IMR-90 (cell line): Measurements from ENCODE around the gene KBTBD6. TPM values are rescaled to one million over a fixed set of nuclear protein-coding genes. Genes with fewer than 3 reads are reported as not detected.

Experiments
- ATAC-seq: fragments of 200-7000 bp; cut with Tn5 transposase; 2 replicates; pipeline ENCODE4 v1.9.1; 2020; ENCODE audit warnings: low read depth, mild to moderate bottlenecking, moderate library complexity
- BruUV-seq: library from RNA; stranded (reverse); fragments of 400-500 nt; replicated peaks from 2 replicates; lab custom pipeline; 2021; lab: Mats Ljungman, UMichigan
- CTCF ChIA-PET: fragments of 300-600 bp; formaldehyde crosslinking; extraction: SDS; loops from one replicate; lab custom pipeline; 2021; ENCODE audit warnings: antibody characterized with exemption; lab: Yijun Ruan, JAX
- POLR2A ChIA-PET: fragments of 300-600 bp; sonication (Branson Sonifier 250); formaldehyde crosslinking; loops from one replicate; lab custom pipeline; 2022; ENCODE audit warnings: antibody characterized with exemption; ENCODE audit not compliant: unreplicated experiment; lab: Charles Lee
- DNase-seq: peaks from one replicate; pipeline ENCODE4 v3.0.0; 2013
- H2AFZ ChIP-seq: replicated peaks from 2 replicates; pipeline ENCODE3; 2013; ENCODE audit warnings: low read length, mild to moderate bottlenecking; ENCODE audit not compliant: poor library complexity
- H2AK5ac ChIP-seq: 2 replicates; pipeline ENCODE4 v1.6.1; 2013; ENCODE audit warnings: low read depth, low read length, inconsistent platforms
- H2AK9ac ChIP-seq: replicated peaks from 2 replicates; pipeline ENCODE3; 2013; ENCODE audit warnings: mild to moderate bottlenecking, low read depth, low read length, moderate library complexity; ENCODE audit not compliant: poor library complexity
- H2BK120ac ChIP-seq: 2 replicates; pipeline ENCODE4 v1.6.1; 2013; ENCODE audit warnings: low read depth, low read length, inconsistent platforms
- H2BK15ac ChIP-seq: 3 replicates; pipeline ENCODE4 v1.6.1; 2013; ENCODE audit warnings: low read depth, low read length, inconsistent platforms
- H2BK20ac ChIP-seq: 2 replicates; pipeline ENCODE4 v1.6.1; 2013; ENCODE audit warnings: low read depth, mild to moderate bottlenecking, inconsistent platforms, low read length, moderate library complexity
- H2BK5ac ChIP-seq: 2 replicates; pipeline ENCODE4 v1.6.1; 2013; ENCODE audit warnings: mild to moderate bottlenecking, low read depth, low read length, inconsistent platforms; ENCODE audit not compliant: poor library complexity, severe bottlenecking
- H3K14ac ChIP-seq: replicated peaks from 2 replicates; pipeline ENCODE4 v1.6.1; 2013; ENCODE audit warnings: low read depth, low read length, inconsistent platforms
- H3K18ac ChIP-seq: 2 replicates; pipeline ENCODE4 v1.6.1; 2013; ENCODE audit warnings: low read depth, low read length, control low read depth
- H3K23ac ChIP-seq: 2 replicates; pipeline ENCODE4 v1.6.1; 2013; ENCODE audit warnings: low read depth, low read length, inconsistent platforms
- H3K27ac ChIP-seq: 2 replicates; pipeline ENCODE4 v1.5.1; 2013; ENCODE audit warnings: mild to moderate bottlenecking, control low read depth, low read length; ENCODE audit not compliant: insufficient read depth
- H3K27me3 ChIP-seq: 2 replicates; pipeline ENCODE4 v1.6.1; 2013; ENCODE audit warnings: low read length; ENCODE audit not compliant: control insufficient read depth, insufficient read depth
- H3K36me3 ChIP-seq: 2 replicates; pipeline ENCODE4 v1.6.1; 2013; ENCODE audit warnings: low read length, mixed read lengths; ENCODE audit not compliant: control insufficient read depth, insufficient read depth
- H3K4ac ChIP-seq: 2 replicates; pipeline ENCODE4 v1.6.1; 2013; ENCODE audit warnings: low read depth, low read length, inconsistent platforms
- H3K4me1 ChIP-seq: 2 replicates; pipeline ENCODE4 v1.6.1; 2013; ENCODE audit warnings: low read length, mixed read lengths; ENCODE audit not compliant: control insufficient read depth, insufficient read depth
- H3K4me2 ChIP-seq: 2 replicates; pipeline ENCODE4 v1.6.1; 2013; ENCODE audit warnings: low read depth, mild to moderate bottlenecking, control low read depth, low read length, moderate library complexity
- H3K4me3 ChIP-seq: 2 replicates; pipeline ENCODE4 v1.5.1; 2013; ENCODE audit warnings: low read depth, mild to moderate bottlenecking, control low read depth, low read length, moderate library complexity; ENCODE audit not compliant: insufficient read depth
- H3K56ac ChIP-seq: 2 replicates; pipeline ENCODE4 v1.6.1; 2013; ENCODE audit warnings: low read length, inconsistent platforms; ENCODE audit not compliant: insufficient read depth; ENCODE audit errors: extremely low read depth
- H3K79me1 ChIP-seq, 2 experiments: 2 replicates each; pipeline ENCODE4 v1.6.1; 2013; ENCODE audit warnings: low read length in 2 of 2, inconsistent platforms in 1 of 2, low read depth in 1 of 2
- H3K9ac ChIP-seq: 2 replicates; pipeline ENCODE4 v1.6.1; 2013; ENCODE audit warnings: low read depth, low read length, control low read depth
- H3K9me1 ChIP-seq: 2 replicates; pipeline ENCODE4 v1.6.1; 2013; ENCODE audit warnings: low read length, inconsistent platforms; ENCODE audit not compliant: insufficient read depth
- H3K9me3 ChIP-seq: 2 replicates; pipeline ENCODE4 v1.6.1; 2013; ENCODE audit warnings: low read length; ENCODE audit not compliant: control insufficient read depth, insufficient read depth
- H4K20me1 ChIP-seq: 2 replicates; pipeline ENCODE4 v1.6.1; 2013; ENCODE audit warnings: low read length, inconsistent platforms; ENCODE audit not compliant: insufficient read depth
- H4K5ac ChIP-seq: 2 replicates; pipeline ENCODE4 v1.6.1; 2013; ENCODE audit warnings: mild to moderate bottlenecking, low read depth, low read length, control low read depth
- H4K8ac ChIP-seq, 2 experiments: 2 replicates each; pipeline ENCODE4 v1.6.1; 2013; ENCODE audit warnings: low read depth in 2 of 2, low read length in 2 of 2, control low read depth in 1 of 2, inconsistent platforms in 1 of 2
- H4K91ac ChIP-seq: 2 replicates; pipeline ENCODE4 v1.6.1; 2013; ENCODE audit warnings: low read depth, low read length, inconsistent platforms; ENCODE audit not compliant: insufficient read depth
- CEBPB ChIP-seq: IDR thresholded peaks from 2 replicates; pipeline ENCODE4 v1.6.1; 2012; ENCODE audit warnings: low read depth, low read length, improper control_type of control experiment
- CHD1 ChIP-seq: IDR thresholded peaks from 2 replicates; pipeline ENCODE4 v1.6.1; 2012; ENCODE audit warnings: low read depth, low read length, improper control_type of control experiment
- CTCF ChIP-seq: conservative IDR thresholded peaks from 2 replicates; pipeline ENCODE4 v1.5.1; 2012; ENCODE audit warnings: mild to moderate bottlenecking, low read depth, low read length, improper control_type of control experiment
- MAFK ChIP-seq: IDR thresholded peaks from 2 replicates; pipeline ENCODE4 v1.6.1; 2012; ENCODE audit warnings: low read depth, low read length, improper control_type of control experiment
- MAZ ChIP-seq: IDR thresholded peaks from 2 replicates; pipeline ENCODE4 v1.6.1; 2012; ENCODE audit warnings: low read depth, mild to moderate bottlenecking, low read length, improper control_type of control experiment, moderate library complexity, borderline replicate concordance
- MXI1 ChIP-seq: IDR thresholded peaks from 2 replicates; pipeline ENCODE4 v1.6.1; 2012; ENCODE audit warnings: low read depth, mild to moderate bottlenecking, low read length, moderate library complexity, borderline replicate concordance
- POLR2A ChIP-seq: IDR thresholded peaks from 2 replicates; pipeline ENCODE4 v1.6.1; 2012; ENCODE audit warnings: mild to moderate bottlenecking, low read depth, low read length
- RAD21 ChIP-seq: IDR thresholded peaks from 2 replicates; pipeline ENCODE4 v1.6.1; 2012; ENCODE audit warnings: low read length, improper control_type of control experiment
- RCOR1 ChIP-seq: IDR thresholded peaks from 2 replicates; pipeline ENCODE4 v1.6.1; 2012; ENCODE audit warnings: mild to moderate bottlenecking, low read length, improper control_type of control experiment; ENCODE audit not compliant: insufficient replicate concordance
- RFX5 ChIP-seq: IDR thresholded peaks from 2 replicates; pipeline ENCODE4 v1.8.0; 2012; ENCODE audit warnings: low read depth, mild to moderate bottlenecking, low read length, moderate library complexity
- SMC3 ChIP-seq: fragments of 150-350 bp; IDR thresholded peaks from 2 replicates; pipeline ENCODE4 v1.6.1; 2016; ENCODE audit warnings: low read depth, mild to moderate bottlenecking, antibody characterized with exemption, low read length, moderate library complexity
- WGBS, 2 experiments: methylation state at CpG; one replicate each; pipeline versions ENCODE4 v1.1.5 to v1.1.7; 2013; ENCODE audit warnings: missing lambda C conversion rate in 2 of 2; ENCODE audit not compliant: insufficient read length in 1 of 2; ENCODE audit errors: extremely low coverage in 2 of 2; 5-methylcytosine and 5-hydroxymethylcytosine counted together
- dilution Hi-C: fragments of 300-500 bp; cut with HindIII; formaldehyde crosslinking; loops from one replicate; pipeline ENCODE4 v1.14.3; 2018; ENCODE audit warnings: low sequenced_read_pairs; ENCODE audit not compliant: unreplicated experiment
- in situ Hi-C: fragments of 300-500 bp; cut with MboI; formaldehyde crosslinking; loops from 3 replicates; pipeline ENCODE4 v1.14.3; 2019; ENCODE audit warnings: low sequenced_read_pairs, inconsistent platforms, mixed read lengths
- intact Hi-C: fragments of 100-400 bp; cut with micrococcal nuclease; formaldehyde crosslinking; loops from 2 replicates; pipeline ENCODE4 v1.10.0; 2022
- polyA plus RNA-seq, 3 experiments: library from polyadenylated mRNA; depleted of rRNA; stranded (reverse); fragments of >200 nt; gene quantifications; 2 replicates each; pipeline ENCODE4 v1.2.3, GENCODE V29; 2012; ENCODE audit warnings: low replicate concordance in 1 of 3
- total RNA-seq: library from RNA; depleted of rRNA; stranded (reverse); fragments of >200 nt; gene quantifications from 2 replicates; pipeline ENCODE4 v1.2.3, GENCODE V29; 2012
- TF ChIP-seq, protein P1 (sequence below): fragments of 150-350 bp; IDR thresholded peaks from 2 replicates; pipeline ENCODE4 v1.6.1; 2017; ENCODE audit warnings: mild to moderate bottlenecking, antibody characterized with exemption, low read length, low read depth
- TF ChIP-seq, protein P2 (sequence below): fragments of 150-350 bp; IDR thresholded peaks from 2 replicates; pipeline ENCODE4 v1.6.1; 2016; ENCODE audit warnings: low read depth, mild to moderate bottlenecking, low read length, moderate library complexity, borderline replicate concordance

The KBTBD6 gene
- total and polyA plus RNA-seq, 2 of the 4 experiments (the other 2 are of a cell fraction): 3.6 to 14.7 TPM

- no TSS peak for BruUV-seq
- Histone ChIP-seq H3K4me1 (peaks cover 11% of the 10 kb centered on the region), H3K27me3 (no peaks in the 10 kb centered on the region), H2BK20ac (peak overlapping the region; percentile 98), H3K14ac (peak overlapping the region; percentile 93), H3K4me2 (peak overlapping the region; percentile 44), H3K9me3 (peaks cover 30% of the 10 kb centered on the region), H3K9ac (peak overlapping the region; percentile 46; the same call in 1 of the 2 replicates), H4K91ac (peak overlapping the region; percentile 98), H2BK120ac (peak overlapping the region; percentile 98), H4K5ac (peak overlapping the region; percentile 99), H3K18ac (peak overlapping the region; percentile 98), H2AK5ac (peak overlapping the region; percentile 79), H2BK15ac (peak overlapping the region; percentile 100; the same call in 2 of the 3 replicates), H4K8ac (peak overlapping the region; percentile 91 to 95), H3K4me3 (no peak overlapping the region), H3K56ac (peak overlapping the region; percentile 87; the same call in 1 of the 2 replicates), H2AK9ac (peak overlapping the region; percentile 93), H3K36me3 (no peaks in the 10 kb centered on the region), H2BK5ac (peak overlapping the region; percentile 96), H3K9me1 (peaks cover 4% of the 10 kb centered on the region; the same call in 1 of the 2 replicates), H3K79me1 (peaks cover 0 to 5% of the 10 kb centered on the region in 2 experiments; a peak in 2 of 4 replicates), H2AFZ (peak overlapping the region; percentile 84), H3K23ac (peak overlapping the region; percentile 89), H3K27ac (peak overlapping the region; percentile 92), H4K20me1 (no peaks in the 10 kb centered on the region), H3K4ac (peak overlapping the region; percentile 98)
- in situ Hi-C loops (no loop called here), intact Hi-C loops (loop anchor here (5.0 kb wide), 1 partner anchor 42 kb away; no protein-coding TSS in a partner anchor), dilution Hi-C loops (no loop called here)
- ChIA-PET CTCF (interaction anchor here (0.6 kb wide), 1 partner anchor 10 kb away, joined by 5 read pairs; no protein-coding TSS in a partner anchor), POLR2A (interaction anchor here (0.7 kb wide), 1 partner anchor 12 kb away, joined by 3 read pairs; no protein-coding TSS in a partner anchor)
- DNase-seq: peak; percentile 74
- peak; percentile 79 for ATAC-seq
- WGBS, 2 experiments: 57% methylated on average over 2 of the region's 4 CpGs; no CpG with 5 or more reads in 1 of the 2 experiments
- no peak for TF ChIP-seq SMC3
- TF ChIP-seq, protein P1, sequence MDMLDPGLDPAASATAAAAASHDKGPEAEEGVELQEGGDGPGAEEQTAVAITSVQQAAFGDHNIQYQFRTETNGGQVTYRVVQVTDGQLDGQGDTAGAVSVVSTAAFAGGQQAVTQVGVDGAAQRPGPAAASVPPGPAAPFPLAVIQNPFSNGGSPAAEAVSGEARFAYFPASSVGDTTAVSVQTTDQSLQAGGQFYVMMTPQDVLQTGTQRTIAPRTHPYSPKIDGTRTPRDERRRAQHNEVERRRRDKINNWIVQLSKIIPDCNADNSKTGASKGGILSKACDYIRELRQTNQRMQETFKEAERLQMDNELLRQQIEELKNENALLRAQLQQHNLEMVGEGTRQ: no peak
- TF ChIP-seq MAZ: no peak
- no peak for TF ChIP-seq CTCF
- TF ChIP-seq RFX5: no peak
- TF ChIP-seq, protein P2, sequence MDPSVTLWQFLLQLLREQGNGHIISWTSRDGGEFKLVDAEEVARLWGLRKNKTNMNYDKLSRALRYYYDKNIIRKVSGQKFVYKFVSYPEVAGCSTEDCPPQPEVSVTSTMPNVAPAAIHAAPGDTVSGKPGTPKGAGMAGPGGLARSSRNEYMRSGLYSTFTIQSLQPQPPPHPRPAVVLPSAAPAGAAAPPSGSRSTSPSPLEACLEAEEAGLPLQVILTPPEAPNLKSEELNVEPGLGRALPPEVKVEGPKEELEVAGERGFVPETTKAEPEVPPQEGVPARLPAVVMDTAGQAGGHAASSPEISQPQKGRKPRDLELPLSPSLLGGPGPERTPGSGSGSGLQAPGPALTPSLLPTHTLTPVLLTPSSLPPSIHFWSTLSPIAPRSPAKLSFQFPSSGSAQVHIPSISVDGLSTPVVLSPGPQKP: no peak
- no peak for TF ChIP-seq MXI1
- TF ChIP-seq MAFK: no peak
- no peak for TF ChIP-seq RAD21
- no peak for TF ChIP-seq RCOR1
- no peak for TF ChIP-seq CHD1
- no peak for TF ChIP-seq POLR2A
- no peak for TF ChIP-seq CEBPB
Measured at GRCh38 chr13:41145136-41145908, 12.7 kb upstream of the KBTBD6 start.
